ENCODE results near the gene RECK.

RECK gene

DNA sequence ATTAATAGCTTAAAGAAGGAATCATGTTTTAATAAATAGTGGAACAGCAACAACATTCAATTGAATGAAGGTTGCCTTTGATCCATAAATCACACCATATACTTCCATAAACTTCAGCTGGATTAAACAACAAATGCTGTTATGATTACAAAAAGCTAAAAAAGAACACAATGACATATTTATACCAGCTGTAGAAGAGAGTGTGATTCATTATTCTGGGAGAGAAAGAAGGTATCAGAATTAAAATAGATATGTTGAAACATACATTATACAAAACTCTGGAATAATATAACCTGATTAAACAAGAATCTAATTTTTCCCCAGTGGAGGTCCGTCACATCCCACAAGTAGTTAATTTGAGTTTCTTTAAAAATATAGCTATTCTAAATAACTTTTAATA, 7.5 kb upstream of the RECK start:
- no peak for DNase-seq (ENCODE audit: low spot score)

DNA sequence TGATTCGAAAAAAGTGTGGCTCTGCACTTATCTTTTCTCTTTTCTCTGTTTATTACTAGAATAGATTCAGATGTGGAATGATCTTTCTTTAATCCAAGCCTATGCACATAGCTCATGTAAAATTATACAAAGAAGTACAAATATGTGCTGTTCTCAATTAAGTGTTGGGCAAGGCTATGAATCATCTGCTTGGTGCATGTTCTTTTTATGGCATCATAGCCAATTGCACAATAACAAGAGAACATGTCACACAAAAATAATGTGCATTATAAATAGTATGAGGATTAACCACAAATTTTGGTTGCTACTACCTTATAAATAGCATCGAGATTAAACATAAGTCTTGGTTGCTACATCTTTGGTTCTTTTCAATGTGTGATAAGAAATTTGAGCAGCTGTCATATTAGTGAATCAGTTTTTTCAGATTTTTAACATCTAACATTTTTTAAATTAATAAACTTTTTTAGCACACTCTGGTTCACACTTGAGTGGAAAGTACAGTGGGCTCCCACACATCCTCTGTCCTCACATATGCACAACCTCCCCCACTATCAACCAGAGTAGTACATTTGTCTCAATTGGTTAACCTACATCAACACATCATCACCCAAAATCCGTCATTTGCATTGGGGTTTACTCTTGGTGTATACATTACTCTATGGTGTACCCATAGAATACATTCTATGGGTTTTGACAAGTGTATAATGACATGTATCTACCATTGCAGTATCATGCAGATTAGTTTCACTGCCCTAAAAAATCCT, 6.8 kb upstream of the RECK start:
- DNase-seq (ENCODE audit: low spot score), result no peak

DNA sequence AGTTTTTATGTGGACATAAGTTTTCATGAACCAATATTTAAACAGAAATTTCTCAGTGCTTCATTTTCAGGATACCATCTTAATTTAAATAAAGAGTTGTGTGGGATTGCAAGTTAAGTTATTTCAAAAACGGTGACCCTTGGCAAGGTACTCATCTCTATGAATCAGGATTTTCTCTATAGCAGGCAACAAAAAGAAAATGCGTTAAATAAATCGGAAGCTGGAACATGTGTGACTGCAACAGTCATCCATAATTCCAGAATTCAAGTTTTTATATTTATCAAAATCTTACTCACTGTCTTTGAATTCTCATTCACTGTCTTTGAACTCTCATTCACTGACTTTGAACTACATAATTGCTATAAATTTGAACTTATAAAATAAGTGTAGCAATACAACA, 5.8 kb upstream of the RECK start:
- DNase-seq (ENCODE audit: low spot score), result no peak

DNA sequence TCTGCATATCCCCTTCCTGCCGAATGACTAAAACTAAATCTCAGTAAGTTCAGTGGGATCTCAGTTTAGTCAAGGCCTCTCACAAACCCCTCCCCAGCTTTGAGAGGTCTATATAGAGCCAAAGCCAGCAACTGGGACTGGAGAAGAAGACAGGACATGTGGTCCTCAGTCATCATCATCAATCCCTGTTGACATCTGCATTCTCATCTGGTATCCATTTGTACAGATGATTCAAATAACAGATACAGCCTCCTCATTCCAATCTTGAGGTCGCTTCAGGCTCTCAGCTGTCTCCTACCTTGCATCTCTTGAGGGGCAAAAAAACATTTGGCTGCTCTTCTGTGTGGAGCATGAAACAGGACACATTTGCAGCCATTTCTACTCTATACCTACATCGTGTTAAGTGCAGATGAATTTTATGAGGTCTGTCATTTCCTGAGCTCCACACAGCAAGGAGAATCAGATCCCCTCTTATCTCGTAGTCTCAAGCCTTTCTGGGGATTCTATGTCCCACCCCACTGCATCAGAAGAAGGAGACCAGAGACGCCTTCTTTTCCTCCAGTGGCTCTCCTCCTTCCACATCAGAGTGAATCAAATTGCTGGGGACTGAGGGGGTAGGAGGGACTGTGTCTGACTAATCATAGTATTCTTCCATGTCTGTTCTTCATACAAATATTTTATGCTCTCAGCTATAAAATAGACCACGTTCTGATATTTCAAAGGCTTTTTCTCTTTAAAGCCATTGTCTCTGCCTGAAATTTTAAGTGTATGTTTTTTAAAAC, 4.7 kb upstream of the RECK start:
- no peak for DNase-seq (ENCODE audit: low spot score)

GRCh38 chr9:36033788-36034187, 2.9 kb upstream of the RECK start:
- no peak for DNase-seq (ENCODE audit: low spot score)

DNA sequence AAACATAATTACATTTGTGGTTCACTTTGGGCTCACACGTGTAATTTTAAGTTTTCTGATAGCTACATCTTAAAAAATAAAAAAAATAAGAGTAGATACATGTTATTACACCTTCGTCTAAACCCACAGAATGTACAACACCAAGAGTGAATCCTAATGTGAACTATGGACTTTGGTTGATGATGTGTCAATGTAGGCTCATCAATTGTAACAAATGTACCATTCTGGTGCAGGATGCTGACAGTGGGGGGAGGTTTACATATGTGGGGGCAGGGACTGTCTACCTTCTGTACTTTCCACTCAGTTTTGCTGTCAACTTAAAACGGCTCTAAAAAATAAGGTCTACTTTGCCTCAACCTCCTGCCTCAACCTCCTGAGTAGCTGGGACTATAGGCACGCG, 2.5 kb upstream of the RECK start:
- no peak for DNase-seq (ENCODE audit: low spot score)

DNA sequence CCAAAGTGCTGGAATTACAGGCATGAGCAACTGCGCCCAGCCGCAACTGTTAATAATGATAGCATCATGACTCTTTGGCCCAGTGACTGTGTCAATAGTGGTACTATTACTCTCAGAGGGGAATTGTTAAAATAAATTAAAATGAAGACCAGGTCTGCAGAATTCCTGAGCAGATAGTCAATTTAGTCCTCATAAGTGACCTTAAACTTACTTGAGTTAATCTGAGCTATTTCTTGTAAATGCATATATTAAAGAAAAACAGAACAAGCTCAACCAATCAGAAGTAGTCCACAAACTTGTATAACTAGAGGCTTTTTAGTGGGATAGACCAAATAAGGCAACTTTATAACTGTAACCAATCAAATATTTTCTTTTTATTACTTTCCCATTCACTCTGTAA, 1.7 kb upstream of the RECK start:
- DNase-seq (ENCODE audit: low spot score), result no peak

- no peak for DNase-seq (ENCODE audit: low spot score)
Measured at GRCh38 chr9:36036253-36036779, 397 bp upstream of the RECK start.

DNA sequence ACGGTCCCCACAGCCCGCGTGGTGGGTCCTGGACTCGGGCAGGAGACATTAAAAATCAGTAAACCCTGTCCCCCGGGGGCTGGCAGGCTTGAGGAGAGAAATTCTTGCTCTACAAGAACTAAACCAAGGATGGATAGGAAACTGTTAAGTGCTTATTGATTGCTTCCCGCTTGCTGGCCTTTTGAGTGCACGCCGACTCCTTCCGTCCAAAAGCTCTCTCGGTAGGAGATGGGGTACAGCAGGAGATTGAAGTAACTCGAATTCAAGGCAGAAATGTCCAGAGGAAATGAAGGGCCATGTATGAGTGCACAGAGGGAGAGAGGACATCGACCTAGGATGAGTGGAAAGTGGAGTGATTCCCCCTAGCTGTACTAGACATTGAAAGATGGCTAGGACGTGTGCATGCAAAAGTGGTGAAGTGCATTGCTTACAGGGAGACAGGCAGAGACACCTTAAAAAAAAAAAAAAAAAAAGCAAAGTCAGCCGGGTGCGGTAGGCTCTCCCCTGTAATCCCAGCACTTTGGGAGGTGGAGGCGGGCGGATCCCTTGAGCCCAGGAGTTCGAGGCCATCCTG, 923 bp downstream of the RECK start:
- no peak for DNase-seq (ENCODE audit: low spot score)

GRCh38 chr9:36039121-36039520, 2.4 kb downstream of the RECK start:
- DNase-seq (ENCODE audit: low spot score), result no peak

DNA sequence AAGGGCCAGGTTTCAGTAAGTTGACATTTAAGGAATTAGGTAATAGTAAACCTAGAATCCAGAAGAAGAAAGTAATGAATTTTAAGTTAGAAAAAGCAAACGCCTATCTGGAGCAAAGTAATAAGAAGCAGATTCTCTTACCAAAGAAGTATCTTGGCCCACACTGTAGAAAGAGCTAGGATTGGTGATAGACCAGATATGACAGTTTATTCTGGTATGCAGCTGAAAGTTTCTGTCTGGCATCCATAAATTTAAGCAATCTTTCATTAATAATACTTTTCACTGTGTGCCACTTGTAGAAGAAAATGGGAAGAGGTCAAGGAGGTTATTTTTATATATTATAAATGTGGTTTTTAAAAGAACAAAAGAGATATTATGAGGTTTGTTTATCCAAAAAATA, 3.0 kb downstream of the RECK start:
- no peak for DNase-seq (ENCODE audit: low spot score)

- no peak for DNase-seq (ENCODE audit: low spot score)
Measured at GRCh38 chr9:36040271-36040925, 3.7 kb downstream of the RECK start.

DNA sequence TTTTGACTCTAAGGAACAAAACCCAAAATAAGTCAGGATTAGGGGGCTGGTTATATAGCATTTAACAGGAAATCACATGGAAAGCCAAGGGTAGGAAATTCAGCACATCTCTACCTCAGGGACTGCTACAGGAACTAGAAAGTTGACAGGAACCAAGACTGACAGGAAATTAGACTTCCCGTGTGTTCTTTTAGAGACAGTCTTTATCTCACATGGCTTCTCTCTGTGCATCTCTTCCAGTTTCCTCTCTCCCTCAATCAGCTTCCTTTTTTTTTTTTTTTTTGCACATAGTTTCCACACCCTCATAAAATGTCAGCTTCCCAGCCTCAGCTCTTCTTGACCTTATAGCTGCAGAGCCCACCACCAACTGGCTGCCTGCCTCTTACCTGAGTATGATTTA, 4.8 kb downstream of the RECK start:
- DNase-seq (ENCODE audit: low spot score), result no peak

- no peak for DNase-seq (ENCODE audit: low spot score)
Measured at GRCh38 chr9:36045610-36046009, 8.9 kb downstream of the RECK start.

- no peak for DNase-seq (ENCODE audit: low spot score)
Measured at GRCh38 chr9:36046923-36047322, 10.2 kb downstream of the RECK start.

GRCh38 chr9:36049408-36049807, 12.7 kb downstream of the RECK start:
- DNase-seq (ENCODE audit: low spot score), result no peak

GRCh38 chr9:36050476-36050875, 13.8 kb downstream of the RECK start:
- no peak for DNase-seq (ENCODE audit: low spot score)

DNA sequence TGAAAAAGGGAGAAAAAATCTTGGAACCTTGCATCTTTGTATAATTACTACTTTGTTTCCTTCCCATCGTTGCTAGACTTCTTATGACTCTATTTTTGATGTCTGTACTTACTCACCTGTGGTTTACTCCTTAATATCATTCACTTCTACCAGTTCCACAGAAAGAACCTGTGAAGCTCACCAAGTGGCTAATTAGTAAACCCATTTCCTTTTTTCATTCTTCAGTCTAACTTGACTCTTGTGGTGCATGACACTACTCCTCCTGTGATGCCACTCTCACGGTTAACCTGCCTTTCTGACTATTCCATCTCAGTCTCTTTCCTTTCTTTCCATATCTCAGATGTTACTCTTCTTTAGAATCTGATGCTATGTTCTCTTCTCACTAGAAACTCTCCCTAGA, 14.6 kb downstream of the RECK start:
- no peak for DNase-seq (ENCODE audit: low spot score)

DNA sequence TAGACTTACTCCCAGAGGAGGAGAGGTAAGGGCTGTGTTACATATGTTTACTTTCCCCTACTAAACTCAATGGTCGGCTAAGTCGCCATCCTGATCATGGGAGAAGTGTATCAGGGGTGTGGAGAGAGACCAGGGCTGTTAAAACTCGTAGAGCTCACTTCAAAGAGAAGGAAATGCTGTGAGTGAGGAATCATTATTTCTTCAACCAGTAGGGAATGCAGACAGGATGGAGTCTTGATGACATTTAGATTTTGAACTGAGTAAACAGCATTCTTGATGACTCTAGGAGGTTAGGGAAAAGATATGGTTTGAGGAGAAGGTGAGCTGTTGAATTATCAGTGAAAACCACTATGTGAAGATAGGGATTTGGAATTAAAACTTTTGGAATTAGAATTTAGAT, 17.3 kb downstream of the RECK start:
- DNase-seq (ENCODE audit: low spot score), result no peak

DNA sequence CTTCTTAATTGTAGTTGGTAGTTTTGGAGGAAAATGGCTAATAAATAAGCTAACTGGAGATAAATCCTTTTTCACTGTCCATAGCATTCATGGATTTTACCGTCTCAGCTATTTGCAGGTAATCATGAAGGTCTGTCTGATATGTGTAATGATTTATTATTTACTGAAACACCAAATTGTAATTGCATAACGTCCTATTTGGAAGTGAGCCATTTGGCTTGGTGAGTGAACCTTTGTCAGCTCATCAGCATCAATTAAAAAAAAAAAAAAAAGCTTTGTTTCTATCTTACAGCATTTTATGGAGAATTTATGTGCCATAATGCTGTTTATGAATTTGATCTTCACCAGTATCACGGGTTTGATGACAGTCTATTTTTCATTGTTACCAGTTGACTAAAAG, 20.2 kb downstream of the RECK start:
- no peak for DNase-seq (ENCODE audit: low spot score)

DNA sequence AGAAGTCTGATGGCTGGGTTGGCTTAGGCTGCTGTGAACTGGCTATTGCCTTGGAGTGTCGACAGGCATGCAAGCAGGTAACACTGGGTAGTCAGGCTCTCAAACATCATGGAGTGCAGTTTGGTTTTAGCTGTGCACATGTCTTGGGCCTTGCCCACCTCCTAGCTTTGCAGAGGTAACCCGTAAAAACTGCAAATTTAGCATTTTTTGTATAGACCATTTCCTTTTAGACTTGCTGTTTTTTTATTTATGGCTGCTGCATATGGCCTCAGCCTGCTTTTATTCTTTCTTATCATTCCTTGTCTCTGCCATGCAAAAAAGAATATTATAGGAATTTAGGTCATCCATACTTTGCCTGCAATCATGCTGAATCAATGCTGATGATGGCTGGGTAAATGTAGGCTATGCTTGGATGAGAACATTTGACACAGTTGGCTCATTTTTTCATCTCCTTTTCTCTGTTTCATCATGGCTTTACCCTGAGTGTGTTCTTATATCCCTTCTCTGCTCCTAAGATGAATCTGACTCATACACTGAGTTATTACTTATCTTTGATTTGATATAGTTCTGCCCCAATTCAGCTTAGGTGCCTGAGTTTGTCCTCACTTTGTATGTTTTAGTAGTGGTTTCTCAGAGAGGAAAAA, 27.2 kb downstream of the RECK start:
- no peak for DNase-seq (ENCODE audit: low spot score)

DNA sequence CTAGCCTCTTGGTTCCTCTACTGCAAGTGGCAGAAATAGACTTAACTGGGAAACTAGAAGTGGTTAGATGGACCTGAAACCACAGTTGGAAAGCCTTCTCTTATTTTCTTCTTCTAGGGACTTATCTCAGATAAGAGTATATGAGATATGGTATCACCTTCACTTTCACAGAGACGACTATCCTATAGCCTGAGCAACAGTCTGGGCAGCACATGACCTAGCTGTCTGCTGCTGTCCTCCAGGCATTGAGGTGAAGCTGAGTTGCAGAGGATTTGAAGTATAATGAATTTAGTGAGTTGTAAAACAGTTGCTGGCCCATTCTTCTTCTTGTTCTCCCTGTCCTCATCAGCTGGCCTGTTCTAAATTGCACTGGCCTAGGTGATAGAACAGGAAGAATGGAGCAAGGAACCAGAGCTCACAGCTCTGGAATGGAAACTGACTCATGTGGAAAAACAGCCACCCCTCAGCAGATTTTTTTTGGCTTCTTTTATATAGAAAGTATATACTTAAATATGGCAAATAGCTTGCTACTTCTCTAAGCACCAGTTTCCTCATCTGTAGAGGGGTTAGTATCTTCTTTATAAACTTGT, 27.8 kb downstream of the RECK start:
- no peak for DNase-seq (ENCODE audit: low spot score)

Data from ecto neural progenitor cell (in vitro differentiated cells).